T1000 (cell line): ENCODE measurements around the gene MEGF6.

ENCODE experiments used
- DNase-seq: peaks from one replicate; lab custom pipeline; 2025; ENCODE audit warnings: mixed read lengths; lab: John Stamatoyannopoulos, UW

MEGF6 gene

DNA sequence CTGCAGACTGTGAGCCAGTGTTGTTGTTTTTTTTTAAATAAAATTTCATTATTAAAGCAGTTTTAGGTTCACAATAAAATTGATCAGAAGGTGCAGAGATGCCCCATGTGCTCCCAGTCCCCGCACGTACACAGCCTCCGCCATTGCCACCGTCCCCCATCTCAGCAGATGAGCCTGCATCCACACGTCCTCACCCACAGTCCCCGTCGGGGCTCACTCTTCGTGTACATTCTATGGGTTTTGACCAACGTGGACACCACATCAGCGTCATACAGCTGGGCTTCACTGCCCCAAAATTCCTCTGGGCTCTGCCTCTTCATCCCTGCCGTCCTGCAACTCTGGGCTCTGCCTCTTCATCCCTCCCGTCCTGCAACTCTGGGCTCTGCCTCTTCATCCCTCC is 168.4 kb downstream of the MEGF6 start:
- no peak for DNase-seq

DNA sequence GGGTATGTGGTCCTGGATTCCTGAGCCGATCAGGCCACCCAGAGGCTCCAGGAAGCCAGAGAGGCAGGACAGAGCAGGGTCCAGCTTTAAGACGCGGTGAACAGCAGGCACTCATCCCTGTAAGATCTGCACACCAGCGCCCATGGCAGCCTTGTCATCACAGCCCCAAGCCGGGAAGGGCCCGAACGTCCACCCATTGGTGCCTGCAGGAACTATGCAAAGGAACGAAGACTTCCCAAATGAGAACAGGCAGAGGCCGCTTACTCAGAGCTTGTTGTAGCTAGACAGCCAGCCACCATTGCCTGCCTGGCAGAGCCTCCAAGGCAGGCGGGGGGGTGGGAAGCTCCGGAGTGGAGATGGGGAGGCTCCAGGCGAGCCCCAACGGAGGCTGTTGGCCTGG is 169.0 kb downstream of the MEGF6 start:
- no peak for DNase-seq

- no peak for DNase-seq
These were observed 169.4 kb downstream of the MEGF6 start for GRCh38 chr1:3441880-3442279.

DNA sequence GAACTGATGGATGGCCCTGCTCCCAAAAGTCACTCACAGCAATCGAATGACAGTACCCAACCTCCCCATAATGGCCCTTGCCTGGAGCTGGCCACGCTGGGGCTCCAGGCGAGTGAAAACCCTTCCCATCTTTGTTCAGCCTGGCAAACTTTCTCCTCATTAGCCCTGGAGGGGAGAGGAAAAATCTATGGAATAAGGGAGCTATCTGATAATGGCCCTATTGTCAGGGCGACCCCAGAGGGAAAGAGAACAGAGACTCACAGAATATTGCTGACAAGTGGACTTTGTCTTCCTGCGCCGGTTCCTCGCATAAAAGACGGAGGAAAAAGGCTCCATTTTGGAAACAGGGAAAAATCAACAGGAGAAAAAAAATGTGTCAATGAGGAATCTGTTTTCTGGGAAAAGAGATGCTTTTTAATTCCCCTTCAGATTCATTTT is 169.9 kb downstream of the MEGF6 start:
- no peak for DNase-seq

DNA sequence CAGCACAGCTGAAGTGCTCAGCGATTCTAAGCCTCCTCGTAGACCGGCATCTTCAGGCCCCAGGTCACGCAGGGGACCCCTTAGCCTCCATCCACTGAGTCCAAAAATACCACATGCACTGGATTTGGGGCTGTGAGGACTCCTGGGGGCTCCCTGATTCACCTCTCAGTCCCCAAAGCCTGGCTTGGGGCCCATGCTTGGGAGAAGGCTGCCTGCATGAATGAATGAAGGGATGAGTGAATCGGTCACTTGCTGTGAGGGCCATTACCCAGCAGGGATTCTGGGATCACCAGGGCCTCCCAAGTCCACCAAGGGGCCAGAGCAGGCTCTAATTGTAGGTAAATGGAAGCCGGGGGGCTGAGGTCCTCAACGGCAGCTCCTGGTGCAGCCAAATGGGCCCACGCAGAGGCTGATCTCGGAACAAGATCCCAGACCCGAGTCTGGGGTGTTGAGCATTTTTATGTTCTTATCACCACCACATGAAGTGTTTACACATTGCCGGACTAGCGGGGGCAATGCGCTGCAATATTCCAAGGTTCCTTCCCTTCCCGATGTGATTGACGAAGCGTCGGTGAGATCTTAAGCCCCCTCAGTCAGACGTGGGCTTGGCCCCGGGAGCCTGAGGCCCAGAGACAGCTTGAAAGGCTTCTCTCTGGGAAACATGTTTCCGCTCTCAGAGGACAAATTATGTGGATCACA is 170.4 kb downstream of the MEGF6 start:
- DNase-seq = no peak

DNA sequence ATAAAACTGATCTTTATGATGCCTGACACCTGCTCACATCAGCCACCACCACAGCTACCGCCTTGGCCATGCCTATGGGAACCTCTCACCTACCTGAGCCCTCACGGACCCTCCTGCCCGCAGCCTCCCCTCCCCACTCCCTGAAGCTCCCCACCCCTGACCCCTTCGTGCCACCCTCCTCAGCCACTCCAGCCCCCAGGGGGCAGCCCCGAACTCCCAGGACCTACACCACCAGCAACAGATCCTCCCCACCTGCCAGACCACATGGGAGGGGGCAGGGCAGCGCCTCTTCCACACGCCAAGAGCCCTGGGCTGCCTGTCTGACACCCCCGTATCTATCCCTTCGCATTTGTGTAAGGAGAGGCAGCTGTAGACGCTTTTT is 171.0 kb downstream of the MEGF6 start:
- DNase-seq = no peak
